HG03571 (cell line): ENCODE measurements around the gene LHCGR.
A peak's percentile ranks its signal among the peaks of the same experiment; 100 is the strongest.
"Not testable (repeated sequence)": the region's sequence is repeated elsewhere in the genome, so short reads cannot be mapped to it uniquely, and the experiment has no call there.

ENCODE experiments used
- ATAC-seq: cut with Tn5 transposase; IDR thresholded peaks from one replicate; pipeline ENCODE4 v1.9.1; 2021; ENCODE audit not compliant: unreplicated experiment

The LHCGR gene

DNA sequence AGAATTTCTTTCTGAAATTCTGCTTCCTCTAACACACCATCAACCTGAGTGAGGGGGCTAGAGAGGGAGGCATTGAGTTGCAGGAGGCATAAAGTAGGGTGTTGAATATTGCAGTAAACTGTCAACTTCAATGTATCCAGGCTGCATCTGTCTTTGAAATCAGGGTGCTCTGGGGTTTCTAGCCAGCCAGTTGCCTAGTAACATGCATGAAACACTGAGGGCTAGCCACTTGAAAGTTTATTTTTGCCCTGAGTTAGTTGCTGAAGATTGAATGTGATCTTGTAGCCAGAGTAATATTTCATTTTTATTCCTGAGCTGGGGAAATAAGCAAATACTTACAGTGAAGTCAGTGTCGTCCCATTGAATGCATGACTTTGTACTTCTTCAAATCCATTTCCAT, 41.9 kb downstream of the LHCGR start:
- ATAC-seq, result no peak

GRCh38 chr2:48712151-48712550, 43.4 kb downstream of the LHCGR start:
- no peak for ATAC-seq

DNA sequence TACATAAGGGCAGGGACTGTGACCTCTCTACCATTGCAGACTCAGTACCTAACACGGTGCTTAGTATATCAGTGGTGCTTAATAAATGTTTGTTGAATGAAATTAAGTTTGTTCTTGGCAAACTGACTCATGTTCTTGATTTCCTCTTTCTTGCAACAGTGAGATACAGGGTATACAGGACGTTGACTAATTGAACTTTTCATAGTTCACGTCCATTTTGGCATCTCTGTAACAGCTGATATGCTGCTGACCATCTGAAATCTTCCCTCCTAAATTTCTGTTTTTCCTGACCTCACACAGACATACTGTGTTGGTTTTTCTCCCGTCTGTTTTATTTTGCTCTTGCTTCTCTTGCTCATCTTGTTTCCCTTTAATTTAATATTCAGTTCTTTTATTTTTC, 44.2 kb downstream of the LHCGR start:
- no peak for ATAC-seq

DNA sequence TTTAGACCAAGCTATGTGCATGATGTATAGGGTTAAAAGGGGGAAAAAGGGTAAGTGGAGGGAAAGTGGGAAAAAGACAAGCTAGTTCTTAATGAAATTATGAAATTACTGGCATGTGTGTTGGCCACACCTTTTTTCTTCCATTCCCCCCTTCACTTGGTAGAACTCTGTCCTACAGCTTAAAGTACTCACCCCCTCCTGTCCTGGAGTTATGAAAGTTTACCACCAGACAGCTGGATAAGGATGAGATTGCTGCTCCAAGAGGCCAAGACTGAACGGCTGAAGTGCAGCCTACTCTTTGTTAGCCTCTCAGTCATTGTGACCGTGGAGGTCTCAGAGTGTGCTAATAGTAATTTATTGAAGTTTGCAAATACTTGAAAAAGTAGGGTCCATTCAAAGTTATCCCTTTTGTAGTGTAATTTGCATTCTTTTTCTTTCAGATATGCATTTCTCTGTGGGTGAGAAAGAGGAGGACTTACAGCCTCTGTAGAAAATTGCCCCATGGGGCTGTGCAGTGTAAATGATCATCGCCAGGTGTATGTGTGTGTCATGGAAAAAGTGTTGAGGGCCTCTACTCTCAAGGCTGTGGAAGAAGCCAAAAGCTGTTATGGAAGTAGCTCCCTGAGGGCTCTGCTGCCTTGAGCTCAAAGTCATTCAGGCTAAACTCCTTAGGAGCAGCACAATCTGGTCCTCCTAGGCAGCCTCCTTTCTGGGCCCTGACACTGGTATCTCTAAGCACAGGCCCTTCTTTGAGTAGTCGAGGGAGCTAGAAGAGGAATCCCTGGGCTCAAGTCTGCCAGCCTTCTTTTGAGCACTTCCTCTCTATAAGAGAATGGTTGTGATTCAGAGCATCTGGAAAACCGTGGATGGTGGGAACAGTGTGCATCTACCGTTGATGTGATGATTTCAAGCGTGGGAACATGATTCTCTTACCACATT, 46.2 kb downstream of the LHCGR start:
- ATAC-seq, result no peak

GRCh38 chr2:48707466-48707865, 48.1 kb downstream of the LHCGR start:
- ATAC-seq, result no peak

- ATAC-seq, result not testable (repeated sequence)
Observed at GRCh38 chr2:48703621-48704020, 51.9 kb downstream of the LHCGR start.

GRCh38 chr2:48699348-48699930, 56.1 kb downstream of the LHCGR start:
- no peak for ATAC-seq

- no peak for ATAC-seq
Observed at GRCh38 chr2:48696881-48697280, 58.6 kb downstream of the LHCGR start.

GRCh38 chr2:48695991-48696390, 59.5 kb downstream of the LHCGR start:
- no peak for ATAC-seq

GRCh38 chr2:48694149-48694548, 61.4 kb downstream of the LHCGR start:
- ATAC-seq, result no peak

- ATAC-seq, result no peak
Observed at GRCh38 chr2:48693645-48694044, 61.9 kb downstream of the LHCGR start.

- ATAC-seq, result no peak
Observed at GRCh38 chr2:48693066-48693465, 62.5 kb downstream of the LHCGR start.

DNA sequence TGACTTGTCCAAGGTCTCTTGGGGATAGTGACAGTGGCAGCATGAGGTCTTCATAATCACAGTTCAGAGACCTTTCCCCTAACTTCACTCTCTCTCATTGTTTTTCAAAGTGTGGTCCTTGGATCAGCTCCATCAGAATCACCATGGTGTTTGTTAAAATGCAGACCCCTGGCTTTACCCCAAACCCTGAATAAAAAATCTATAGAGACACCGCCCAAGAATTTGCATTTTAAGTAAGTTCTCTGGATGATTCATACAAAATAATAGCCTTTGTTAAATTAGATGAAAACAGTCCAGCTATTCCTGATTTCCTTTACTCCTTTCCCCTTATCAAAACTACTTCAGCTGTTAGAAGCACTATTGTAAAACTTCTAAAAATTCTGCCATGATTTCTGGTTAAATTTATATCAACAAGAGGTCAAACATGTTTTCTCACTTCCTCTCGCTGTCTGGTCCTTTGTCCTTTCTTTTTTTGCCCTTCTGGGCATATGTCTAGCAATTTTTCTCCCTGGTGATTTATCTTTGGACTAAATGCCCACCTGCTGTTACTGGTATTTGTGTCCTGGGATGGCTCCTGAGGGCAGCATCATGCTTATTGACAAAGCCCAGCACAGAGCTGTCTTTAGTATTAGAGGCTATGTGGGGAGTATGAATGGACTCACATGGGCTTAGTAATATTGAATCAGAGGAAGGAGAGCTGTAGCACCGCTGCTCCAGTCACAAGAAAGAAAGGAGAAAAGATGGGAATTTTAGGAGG, 63.4 kb downstream of the LHCGR start:
- ATAC-seq, result no peak

- ATAC-seq, result no peak
Observed at GRCh38 chr2:48685126-48685525, 70.4 kb downstream of the LHCGR start.

GRCh38 chr2:48677450-48677849, 78.1 kb downstream of the LHCGR start:
- ATAC-seq, result no peak

DNA sequence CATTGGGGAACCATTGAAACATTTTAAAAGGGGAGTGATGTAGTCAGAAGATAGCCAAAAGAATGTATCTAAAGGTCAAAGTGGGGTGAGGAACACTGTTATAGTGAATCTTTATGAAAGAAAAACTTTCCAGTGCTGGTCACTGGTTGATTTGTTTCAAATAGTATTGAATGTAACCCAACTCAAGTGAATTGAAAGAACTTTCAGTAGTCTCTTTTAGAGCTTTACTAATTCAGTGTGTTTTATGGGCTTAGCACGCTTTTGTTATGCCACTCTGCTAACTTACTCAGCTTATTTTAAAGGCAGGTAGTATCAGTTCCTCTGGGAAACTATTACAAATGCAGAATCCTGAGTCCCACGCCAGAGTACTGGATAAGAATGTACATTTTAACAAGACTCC, 80.6 kb downstream of the LHCGR start:
- no peak for ATAC-seq

- no peak for ATAC-seq
Observed at GRCh38 chr2:48673581-48673980, 81.9 kb downstream of the LHCGR start.

GRCh38 chr2:48668992-48669391, 86.5 kb downstream of the LHCGR start:
- ATAC-seq, result peak; percentile 90

GRCh38 chr2:48651158-48651790, 104.2 kb downstream of the LHCGR start:
- ATAC-seq, result no peak

DNA sequence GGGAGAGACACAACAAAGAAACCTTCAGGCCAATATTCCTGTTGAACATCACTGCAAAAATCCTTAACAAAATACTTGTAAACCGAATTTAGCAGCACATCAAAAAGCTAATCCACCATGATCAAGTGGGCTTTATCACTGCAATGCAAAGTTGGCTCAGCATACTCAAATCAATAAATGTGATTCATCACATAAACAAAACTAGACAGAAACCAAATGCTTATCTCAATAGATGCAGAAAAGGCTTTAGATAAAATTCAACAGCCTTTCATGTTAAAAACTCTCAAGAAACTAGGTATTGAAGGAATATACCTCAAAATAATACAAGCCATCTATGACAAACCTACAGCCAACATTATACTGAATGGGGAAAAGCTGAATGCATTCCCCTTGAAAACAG, 117.3 kb downstream of the LHCGR start:
- ATAC-seq, result no peak
